CD14-positive monocyte (primary cell): ENCODE results near the gene EGFLAM. TPM values are rescaled to one million over a fixed set of nuclear protein-coding genes. Genes with fewer than 3 reads are reported as not detected.

Experiments
- DNase-seq, 3 donors: peaks; one replicate each; pipeline ENCODE4 v3.0.0-alpha.2; 2011 to 2022
- H2AFZ ChIP-seq: 2 replicates; pipeline ENCODE4 v1.6.0; 2012; ENCODE audit warnings: mild to moderate bottlenecking, low read depth, low read length, inconsistent platforms; ENCODE audit not compliant: insufficient read depth, poor library complexity, severe bottlenecking
- H3K27ac ChIP-seq, 2 donors: 1 replicate in 1 of 2; 2 replicates in 1 of 2; pipeline ENCODE4 v1.5.1; 2012 to 2013; ENCODE audit warnings: low read length in 2 of 2, control low read depth in 1 of 2, inconsistent platforms in 1 of 2, low read depth in 1 of 2, mild to moderate bottlenecking in 1 of 2
- H3K27me3 ChIP-seq, 2 donors: one replicate each; pipeline versions ENCODE4 v1.6.0 to v1.6.1; 2011 to 2013; ENCODE audit warnings: low read length in 2 of 2; ENCODE audit not compliant: control insufficient read depth in 2 of 2, insufficient read depth in 2 of 2
- H3K36me3 ChIP-seq, 2 donors: replicated peaks in 1 of 2; 1 replicate in 1 of 2; 2 replicates in 1 of 2; pipeline versions ENCODE4 v1.5.1 to v1.6.1; 2012 to 2013; ENCODE audit warnings: low read length in 2 of 2, control low read depth in 1 of 2, inconsistent platforms in 1 of 2, mild to moderate bottlenecking in 1 of 2; ENCODE audit not compliant: insufficient read depth in 2 of 2, control insufficient read depth in 1 of 2
- H3K4me1 ChIP-seq, 2 donors: 1 replicate in 1 of 2; 2 replicates in 1 of 2; pipeline versions ENCODE4 v1.5.1 to v1.6.1; 2012 to 2013; ENCODE audit warnings: low read length in 2 of 2, control low read depth in 1 of 2, inconsistent platforms in 1 of 2, mild to moderate bottlenecking in 1 of 2, moderate library complexity in 1 of 2; ENCODE audit not compliant: insufficient read depth in 2 of 2, control insufficient read depth in 1 of 2
- H3K4me2 ChIP-seq: replicated peaks from 2 replicates; pipeline ENCODE3; 2012; ENCODE audit warnings: low read length, moderate library complexity, mild to moderate bottlenecking; ENCODE audit not compliant: poor library complexity, severe bottlenecking; ENCODE audit errors: extremely low read depth
- H3K4me3 ChIP-seq, 3 experiments: fragments of 200-600 bp in 1 of 3; sonication (generic) in 1 of 3; replicated peaks in 1 of 3; 1 replicate in 2 of 3; 2 replicates in 1 of 3; pipeline ENCODE4 v1.5.1; 2011 to 2013; ENCODE audit warnings: low read length in 3 of 3, mild to moderate bottlenecking in 3 of 3, control low read depth in 2 of 3, low read depth in 2 of 3, inconsistent platforms in 1 of 3, moderate library complexity in 1 of 3
- H3K79me2 ChIP-seq: 2 replicates; pipeline ENCODE4 v1.6.0; 2012; ENCODE audit warnings: mild to moderate bottlenecking, control low read depth, inconsistent platforms, low read length, moderate library complexity; ENCODE audit not compliant: insufficient read depth
- H3K9ac ChIP-seq: 2 replicates; pipeline ENCODE4 v1.6.0; 2017; ENCODE audit warnings: low read length, mild to moderate bottlenecking; ENCODE audit not compliant: insufficient read depth, poor library complexity, severe bottlenecking
- H3K9me3 ChIP-seq, 2 donors: replicated peaks in 1 of 2; 1 replicate in 1 of 2; 2 replicates in 1 of 2; pipeline versions ENCODE4 v1.5.1 to v1.6.1; 2012 to 2013; ENCODE audit warnings: low read length in 2 of 2, control low read depth in 1 of 2; ENCODE audit not compliant: control insufficient read depth in 1 of 2, insufficient read depth in 1 of 2
- H4K20me1 ChIP-seq: 2 replicates; pipeline ENCODE4 v1.6.0; 2012; ENCODE audit warnings: mild to moderate bottlenecking, low read length, control low read depth, moderate library complexity; ENCODE audit not compliant: insufficient read depth
- H3K27ac Mint-ChIP-seq, 7 donors: one replicate each; pipeline ENCODE4 v1.8.0; 2020; ENCODE audit warnings: mild to moderate bottlenecking in 7 of 7, mixed read lengths in 7 of 7, moderate library complexity in 6 of 7, inconsistent platforms in 2 of 7
- H3K27me3 Mint-ChIP-seq, 3 donors: one replicate each; pipeline ENCODE4 v1.8.0; 2021 to 2022; ENCODE audit warnings: low read depth in 3 of 3, mild to moderate bottlenecking in 3 of 3, mixed read lengths in 3 of 3, moderate library complexity in 3 of 3, inconsistent platforms in 1 of 3
- H3K36me3 Mint-ChIP-seq, 2 donors: one replicate each; pipeline ENCODE4 v1.8.0; 2020; ENCODE audit warnings: mixed read lengths in 2 of 2, inconsistent platforms in 1 of 2, mild to moderate bottlenecking in 1 of 2
- H3K4me1 Mint-ChIP-seq: one replicate; pipeline ENCODE4 v1.8.0; 2020; ENCODE audit warnings: mild to moderate bottlenecking, mixed read lengths
- H3K4me3 Mint-ChIP-seq, 2 donors: one replicate each; pipeline ENCODE4 v1.8.0; 2020; ENCODE audit warnings: mild to moderate bottlenecking in 2 of 2, mixed read lengths in 2 of 2, moderate library complexity in 1 of 2
- H3K9me3 Mint-ChIP-seq, 7 donors: one replicate each; pipeline ENCODE4 v1.8.0; 2020 to 2022; ENCODE audit warnings: mixed read lengths in 7 of 7, mild to moderate bottlenecking in 6 of 7, moderate library complexity in 6 of 7, inconsistent platforms in 2 of 7
- WGBS: methylation state at CpG from one replicate; pipeline ENCODE4 v1.1.5; 2013; ENCODE audit warnings: missing lambda C conversion rate; ENCODE audit not compliant: insufficient coverage; 5-methylcytosine and 5-hydroxymethylcytosine counted together
- intact Hi-C, 2 donors: fragments of 100-400 bp; cut with micrococcal nuclease; formaldehyde crosslinking; loops; one replicate each; pipeline versions ENCODE4 v1.15.0 to v1.15.1; 2023
- polyA plus RNA-seq, 3 donors: library from polyadenylated mRNA; depleted of rRNA in 1 of 3; unstranded in 2 of 3; stranded (reverse) in 1 of 3; fragments of 300-500 nt in 2 of 3; fragments of >200 nt in 1 of 3; fragmentation: Illumina TruSeq in 2 of 3; gene quantifications; 1 replicate in 2 of 3; 2 replicates in 1 of 3; pipeline ENCODE4 v1.2.3, GENCODE V29; 2012 to 2021
- TF ChIP-seq, protein P1 (sequence below): fragments of 200-600 bp; IDR thresholded peaks from one replicate; pipeline ENCODE4 v1.8.0; 2022; ENCODE audit warnings: antibody characterized with exemption, mild to moderate bottlenecking

EGFLAM gene
- polyA plus RNA-seq, 3 donors, result not detected

DNA sequence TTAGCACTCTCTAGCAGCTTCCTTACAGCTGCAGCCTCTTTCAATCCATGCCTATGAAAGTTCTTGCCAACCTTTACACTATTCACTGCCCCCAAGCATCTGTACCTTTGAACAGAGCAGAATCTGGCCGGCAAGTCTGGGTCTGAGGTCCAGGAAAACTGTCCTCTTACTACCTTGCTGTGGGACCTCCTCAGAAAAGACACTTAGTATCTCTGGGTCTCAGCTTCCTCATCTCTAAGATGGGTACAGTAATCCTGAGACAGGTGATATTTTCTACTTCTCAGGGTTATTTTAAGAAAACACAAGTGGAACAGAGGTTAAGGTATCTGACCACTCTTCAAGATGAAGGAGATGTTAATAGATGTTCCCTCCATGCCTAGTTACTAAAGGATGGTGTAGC, 120.2 kb downstream of the EGFLAM start:
- no peaks in the 10 kb centered on the region for H3K4me1 Mint-ChIP-seq
- no peak overlapping the region for H3K4me3 ChIP-seq
- H3K27me3 Mint-ChIP-seq, result peaks cover 24 to 33% (median 27%) of the 10 kb centered on the region in 3 donors

DNA sequence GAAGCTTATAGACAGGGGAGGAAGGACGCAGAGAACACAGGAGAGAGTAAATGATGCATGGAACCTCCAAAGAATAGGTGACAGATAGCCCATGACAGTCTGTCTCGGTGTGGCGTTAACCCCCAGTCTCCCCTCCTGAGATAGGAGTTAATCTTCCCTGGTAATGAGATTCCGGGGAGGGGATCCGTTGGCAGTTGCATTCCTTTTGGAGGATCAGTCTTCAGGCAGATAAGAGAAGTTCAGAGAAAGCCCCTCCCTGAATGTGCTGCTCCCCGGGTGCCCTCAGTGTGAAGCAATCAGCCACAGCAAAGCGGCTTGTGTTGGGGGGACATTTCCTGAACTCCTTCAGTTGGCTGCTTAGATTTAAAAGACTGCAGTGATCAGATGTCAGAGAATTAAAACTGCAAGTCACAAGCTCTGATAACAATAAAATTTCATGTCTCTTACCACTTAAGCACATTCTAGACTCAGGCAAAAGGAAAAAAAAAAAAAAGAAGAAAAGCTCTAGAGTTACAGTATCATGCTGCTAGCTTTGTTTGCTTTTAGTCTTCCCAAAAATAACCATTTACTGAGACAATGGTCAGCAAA, 121.1 kb downstream of the EGFLAM start:
- Mint-ChIP-seq H3K36me3 (no peaks in the 10 kb centered on the region), H3K27me3 (peaks cover 27 to 35% (median 30%) of the 10 kb centered on the region in 3 donors), H3K9me3 (peaks cover 0 to 1% (median 0%) of the 10 kb centered on the region in 7 donors), H3K4me1 (no peaks in the 10 kb centered on the region), H3K27ac (no peak overlapping the region), H3K4me3 (no peak overlapping the region)
- TF ChIP-seq, protein P1, sequence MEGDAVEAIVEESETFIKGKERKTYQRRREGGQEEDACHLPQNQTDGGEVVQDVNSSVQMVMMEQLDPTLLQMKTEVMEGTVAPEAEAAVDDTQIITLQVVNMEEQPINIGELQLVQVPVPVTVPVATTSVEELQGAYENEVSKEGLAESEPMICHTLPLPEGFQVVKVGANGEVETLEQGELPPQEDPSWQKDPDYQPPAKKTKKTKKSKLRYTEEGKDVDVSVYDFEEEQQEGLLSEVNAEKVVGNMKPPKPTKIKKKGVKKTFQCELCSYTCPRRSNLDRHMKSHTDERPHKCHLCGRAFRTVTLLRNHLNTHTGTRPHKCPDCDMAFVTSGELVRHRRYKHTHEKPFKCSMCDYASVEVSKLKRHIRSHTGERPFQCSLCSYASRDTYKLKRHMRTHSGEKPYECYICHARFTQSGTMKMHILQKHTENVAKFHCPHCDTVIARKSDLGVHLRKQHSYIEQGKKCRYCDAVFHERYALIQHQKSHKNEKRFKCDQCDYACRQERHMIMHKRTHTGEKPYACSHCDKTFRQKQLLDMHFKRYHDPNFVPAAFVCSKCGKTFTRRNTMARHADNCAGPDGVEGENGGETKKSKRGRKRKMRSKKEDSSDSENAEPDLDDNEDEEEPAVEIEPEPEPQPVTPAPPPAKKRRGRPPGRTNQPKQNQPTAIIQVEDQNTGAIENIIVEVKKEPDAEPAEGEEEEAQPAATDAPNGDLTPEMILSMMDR, result no peak
- Histone ChIP-seq H3K4me1 (no peaks in the 10 kb centered on the region), H3K9ac (no peak overlapping the region), H2AFZ (no peak overlapping the region), H3K4me2 (no peak overlapping the region), H3K36me3 (no peaks in the 10 kb centered on the region), H3K27ac (no peak overlapping the region), H3K27me3 (peaks cover 19 to 21% of the 10 kb centered on the region in 2 donors), H3K79me2 (no peaks in the 10 kb centered on the region), H3K4me3 (no peak overlapping the region), H4K20me1 (no peaks in the 10 kb centered on the region), H3K9me3 (no peaks in the 10 kb centered on the region)
- DNase-seq, result no peak
- intact Hi-C loops, result no loop called here
- 0% methylated on average over 2 of the region's 7 CpGs for WGBS

More for the DNA sequence above, 120.2 kb downstream of the EGFLAM start:
- Mint-ChIP-seq H3K36me3 (no peaks in the 10 kb centered on the region), H3K4me3 (no peak overlapping the region), H3K9me3 (no peaks in the 10 kb centered on the region), H3K27ac (no peak overlapping the region)
- Histone ChIP-seq H3K79me2 (no peaks in the 10 kb centered on the region), H4K20me1 (no peaks in the 10 kb centered on the region), H3K9me3 (no peaks in the 10 kb centered on the region), H2AFZ (no peak overlapping the region), H3K4me2 (no peak overlapping the region), H3K27ac (no peak overlapping the region), H3K27me3 (peaks cover 19 to 21% of the 10 kb centered on the region in 2 donors), H3K4me1 (no peaks in the 10 kb centered on the region), H3K36me3 (no peaks in the 10 kb centered on the region), H3K9ac (no peak overlapping the region)
- intact Hi-C loops, result no loop called here
- DNase-seq, result no peak
- 89% methylated on average over 1 of the region's 1 CpG for WGBS
- TF ChIP-seq, protein P1, result no peak
